HepG2 (cell line): ENCODE results near the gene TRMT112. TPM values are rescaled to one million over a fixed set of nuclear protein-coding genes. Genes with fewer than 3 reads are reported as not detected.

Source experiments
- ATAC-seq: fragments of 200-7000 bp; cut with Tn5 transposase; 3 replicates; pipeline ENCODE4 v1.9.1; 2020; ENCODE audit warnings: mild to moderate bottlenecking, moderate library complexity
- BruUV-seq: library from RNA; stranded (reverse); fragments of 400-500 nt; replicated peaks from 2 replicates; lab custom pipeline; 2021; lab: Mats Ljungman, UMichigan
- CTCF ChIA-PET: fragments of 300-600 bp; formaldehyde crosslinking; extraction: SDS; loops from one replicate; lab custom pipeline; 2021; ENCODE audit warnings: low total read pairs, inconsistent platforms, low intra/inter-chr PET ratio; lab: Yijun Ruan, JAX
- POLR2A ChIA-PET: fragments of 350-600 bp; sonication (Branson Sonifier 250); formaldehyde crosslinking; loops from one replicate; lab custom pipeline; 2020; ENCODE audit warnings: antibody characterized with exemption, inconsistent platforms; lab: Yijun Ruan, JAX
- DNase-seq: peaks from one replicate; pipeline ENCODE4 v3.0.0-alpha.2; 2015; ENCODE audit warnings: low spot score
- FAIRE-seq: peaks from 3 replicates; lab custom pipeline; 2011; peaks lifted over from hg19 to GRCh38; lab: Jason Lieb, UNC
- H2AFZ ChIP-seq: one replicate; pipeline ENCODE4 v1.6.1; 2011; ENCODE audit warnings: low read length, inconsistent platforms
- H3K27ac ChIP-seq: fragments of 300-600 bp; 3 replicates; pipeline ENCODE4 v1.8.0; 2011; ENCODE audit warnings: mixed run types, mild to moderate bottlenecking, mixed read lengths, low read length, inconsistent platforms; ENCODE audit not compliant: insufficient read depth; ENCODE audit errors: extremely low read length
- H3K27me3 ChIP-seq, 2 experiments: fragments of 200-600 bp in 1 of 2; 2 replicates in 1 of 2; 3 replicates in 1 of 2; pipeline versions ENCODE4 v1.6.0 to v1.8.0; 2011; ENCODE audit warnings: low read length in 2 of 2, mild to moderate bottlenecking in 2 of 2, moderate library complexity in 2 of 2, inconsistent platforms in 1 of 2; ENCODE audit not compliant: insufficient read depth in 2 of 2, control insufficient read depth in 1 of 2
- H3K36me3 ChIP-seq, 2 experiments: fragments of 200-600 bp in 1 of 2; replicated peaks in 1 of 2; 2 replicates in 1 of 2; 3 replicates in 1 of 2; pipeline versions ENCODE4 v1.5.1 to v1.8.0; 2011; ENCODE audit warnings: low read length in 2 of 2, inconsistent platforms in 1 of 2; ENCODE audit not compliant: insufficient read depth in 2 of 2, control insufficient read depth in 1 of 2
- H3K4me1 ChIP-seq: 2 replicates; pipeline ENCODE4 v1.5.1; 2012; ENCODE audit warnings: low read length, inconsistent platforms; ENCODE audit not compliant: insufficient read depth
- H3K4me2 ChIP-seq: 2 replicates; pipeline ENCODE4 v1.6.0; 2011; ENCODE audit warnings: low read depth, low read length, inconsistent platforms
- H3K4me3 ChIP-seq, 3 experiments: fragments of 200-600 bp in 1 of 3; sonication (generic), shearing (Covaris generic) in 1 of 3; replicated peaks in 1 of 3; 2 replicates each; pipeline ENCODE4 v1.5.1; 2011 to 2016; ENCODE audit warnings: low read length in 3 of 3, inconsistent platforms in 2 of 3, low read depth in 2 of 3, mild to moderate bottlenecking in 2 of 3, control low read depth in 1 of 3, mixed read lengths in 1 of 3; ENCODE audit not compliant: insufficient read depth in 1 of 3
- H3K79me2 ChIP-seq: one replicate; pipeline ENCODE4 v1.6.1; 2011; ENCODE audit warnings: low read length, inconsistent platforms; ENCODE audit not compliant: insufficient read depth
- H3K9ac ChIP-seq: 2 replicates; pipeline ENCODE4 v1.6.0; 2011; ENCODE audit warnings: mild to moderate bottlenecking, low read depth, low read length, inconsistent platforms; ENCODE audit not compliant: insufficient read depth
- H3K9me3 ChIP-seq: 2 replicates; pipeline ENCODE4 v1.5.1; 2012; ENCODE audit warnings: mild to moderate bottlenecking, low read length
- H4K20me1 ChIP-seq: 2 replicates; pipeline ENCODE4 v1.6.0; 2011; ENCODE audit warnings: inconsistent platforms, mild to moderate bottlenecking, low read length, moderate library complexity; ENCODE audit not compliant: insufficient read depth
- MIER2 ChIP-seq: IDR thresholded peaks from 2 replicates; pipeline ENCODE4 v1.6.1; 2016; ENCODE audit warnings: missing biosample characterization, missing genetic modification reagents
- MLLT10 ChIP-seq: sonication (generic); formaldehyde crosslinking; IDR thresholded peaks from 2 replicates; pipeline ENCODE4 v1.4.0; 2020; ENCODE audit warnings: missing genetic modification reagents
- SALL1 ChIP-seq: sonication (generic); formaldehyde crosslinking; IDR thresholded peaks from 2 replicates; pipeline ENCODE4 v1.8.0; 2022; ENCODE audit warnings: mild to moderate bottlenecking, missing genetic modification reagents
- ZNF251 ChIP-seq: sonication (generic); formaldehyde crosslinking; IDR thresholded peaks from 2 replicates; pipeline ENCODE4 v1.9.0; 2021; ENCODE audit warnings: mild to moderate bottlenecking, missing genetic modification reagents
- ZNF256 ChIP-seq: sonication (generic); formaldehyde crosslinking; conservative IDR thresholded peaks from 2 replicates; pipeline ENCODE4 v1.4.0; 2020; ENCODE audit warnings: missing genetic modification reagents
- ZNF761 ChIP-seq: sonication (generic); formaldehyde crosslinking; conservative IDR thresholded peaks from 2 replicates; pipeline ENCODE4 v1.4.0; 2020; ENCODE audit warnings: mild to moderate bottlenecking, missing genetic modification reagents
- WGBS: methylation state at CpG from one replicate; pipeline ENCODE4 v1.1.6; 2017; ENCODE audit warnings: low lambda C conversion rate; 5-methylcytosine and 5-hydroxymethylcytosine counted together
- in situ Hi-C: cut with HindIII; loops from 2 replicates; pipeline ENCODE4 v1.10.0; 2017; ENCODE audit warnings: low pct_unique_long_range_greater_than_20kb; ENCODE audit not compliant: extremely low pct_ligation_motif_present
- intact Hi-C: fragments of 100-400 bp; cut with micrococcal nuclease; formaldehyde crosslinking; loops from one replicate; pipeline ENCODE4 v1.10.0; 2022; ENCODE audit not compliant: unreplicated experiment
- polyA plus RNA-seq, 8 experiments: library from polyadenylated mRNA; depleted of rRNA in 3 of 8; stranded (reverse) in 7 of 8; unstranded in 1 of 8; fragments of >200 nt; fragmentation: Illumina TruSeq in 4 of 8; extraction: Trizol in 4 of 8; gene quantifications; 2 replicates each; pipeline versions ENCODE4 v1.2.1 to v1.2.3, GENCODE V29; 2011 to 2016; ENCODE audit warnings: low read depth in 4 of 8, missing spikeins in 1 of 8, mixed read lengths in 1 of 8; ENCODE audit not compliant: insufficient read depth in 1 of 8
- total RNA-seq, 5 experiments: library from RNA; depleted of rRNA; stranded (reverse); fragments of >200 nt; fragmentation: Illumina TruSeq; extraction: Trizol; gene quantifications; 2 replicates each; pipeline ENCODE4 v1.2.3, GENCODE V29; 2016; ENCODE audit warnings: low read depth in 1 of 5
- TF ChIP-seq, protein P1 (sequence below): IDR thresholded peaks from 2 replicates; pipeline ENCODE4 v1.6.1; 2016; ENCODE audit warnings: low read depth, missing genetic modification reagents, missing compliant biosample characterization
- TF ChIP-seq, protein P2 (sequence below): sonication (generic); formaldehyde crosslinking; IDR thresholded peaks from 2 replicates; pipeline ENCODE4 v1.4.0; 2020; ENCODE audit warnings: missing genetic modification reagents, borderline replicate concordance
- TF ChIP-seq, protein P3 (sequence below): sonication (generic); formaldehyde crosslinking; IDR thresholded peaks from 2 replicates; pipeline ENCODE4 v1.8.1; 2023; ENCODE audit warnings: mild to moderate bottlenecking, missing genetic modification reagents

Gene TRMT112
- total and polyA plus RNA-seq, 2 of the 13 experiments (the other 11 are each of a cell fraction or from before 2014, with no cell fraction given) = 186 to 409 TPM

DNA sequence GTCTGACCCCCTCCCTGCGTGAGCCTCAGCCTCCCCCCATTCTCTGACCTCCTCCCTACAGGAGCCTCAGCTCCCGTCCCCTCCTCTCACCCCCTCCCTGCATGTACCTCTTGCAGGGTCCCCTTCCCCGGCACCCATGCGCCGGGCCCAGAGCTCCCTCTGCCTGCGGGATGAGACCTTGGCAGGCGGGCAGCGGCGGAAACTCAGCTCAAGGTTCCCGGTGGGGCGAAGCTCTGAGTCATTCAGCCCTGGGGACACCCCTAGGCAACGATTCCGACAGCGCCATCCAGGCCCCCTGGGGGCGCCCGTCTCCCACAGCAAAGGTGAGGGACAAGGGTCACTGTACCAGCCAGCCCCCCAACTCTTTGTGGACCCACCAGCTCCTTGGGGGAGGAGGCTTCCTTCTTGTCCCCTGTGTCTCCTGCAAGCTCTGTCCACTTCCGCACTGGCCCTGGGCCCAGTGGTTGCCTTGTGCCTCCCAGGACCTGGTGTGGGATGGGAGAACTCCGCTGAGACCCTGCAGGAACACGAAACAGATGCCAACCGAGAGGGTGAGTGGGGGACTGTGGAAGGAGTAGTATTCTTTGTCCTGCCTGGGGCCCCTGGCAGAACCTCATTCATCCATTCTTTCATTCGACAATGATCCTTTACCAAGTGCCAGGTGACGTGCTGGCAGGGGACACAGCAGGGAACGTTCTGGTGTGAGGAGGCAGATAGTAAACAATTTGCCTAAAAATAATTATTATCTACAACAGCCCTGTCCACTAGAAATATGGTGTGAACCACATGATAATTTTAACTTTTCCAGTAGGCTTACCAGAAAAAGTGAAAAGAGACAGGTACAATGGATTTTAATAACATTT lies 38.0 kb upstream of the TRMT112 start (continued):
- TF ChIP-seq, protein P1, sequence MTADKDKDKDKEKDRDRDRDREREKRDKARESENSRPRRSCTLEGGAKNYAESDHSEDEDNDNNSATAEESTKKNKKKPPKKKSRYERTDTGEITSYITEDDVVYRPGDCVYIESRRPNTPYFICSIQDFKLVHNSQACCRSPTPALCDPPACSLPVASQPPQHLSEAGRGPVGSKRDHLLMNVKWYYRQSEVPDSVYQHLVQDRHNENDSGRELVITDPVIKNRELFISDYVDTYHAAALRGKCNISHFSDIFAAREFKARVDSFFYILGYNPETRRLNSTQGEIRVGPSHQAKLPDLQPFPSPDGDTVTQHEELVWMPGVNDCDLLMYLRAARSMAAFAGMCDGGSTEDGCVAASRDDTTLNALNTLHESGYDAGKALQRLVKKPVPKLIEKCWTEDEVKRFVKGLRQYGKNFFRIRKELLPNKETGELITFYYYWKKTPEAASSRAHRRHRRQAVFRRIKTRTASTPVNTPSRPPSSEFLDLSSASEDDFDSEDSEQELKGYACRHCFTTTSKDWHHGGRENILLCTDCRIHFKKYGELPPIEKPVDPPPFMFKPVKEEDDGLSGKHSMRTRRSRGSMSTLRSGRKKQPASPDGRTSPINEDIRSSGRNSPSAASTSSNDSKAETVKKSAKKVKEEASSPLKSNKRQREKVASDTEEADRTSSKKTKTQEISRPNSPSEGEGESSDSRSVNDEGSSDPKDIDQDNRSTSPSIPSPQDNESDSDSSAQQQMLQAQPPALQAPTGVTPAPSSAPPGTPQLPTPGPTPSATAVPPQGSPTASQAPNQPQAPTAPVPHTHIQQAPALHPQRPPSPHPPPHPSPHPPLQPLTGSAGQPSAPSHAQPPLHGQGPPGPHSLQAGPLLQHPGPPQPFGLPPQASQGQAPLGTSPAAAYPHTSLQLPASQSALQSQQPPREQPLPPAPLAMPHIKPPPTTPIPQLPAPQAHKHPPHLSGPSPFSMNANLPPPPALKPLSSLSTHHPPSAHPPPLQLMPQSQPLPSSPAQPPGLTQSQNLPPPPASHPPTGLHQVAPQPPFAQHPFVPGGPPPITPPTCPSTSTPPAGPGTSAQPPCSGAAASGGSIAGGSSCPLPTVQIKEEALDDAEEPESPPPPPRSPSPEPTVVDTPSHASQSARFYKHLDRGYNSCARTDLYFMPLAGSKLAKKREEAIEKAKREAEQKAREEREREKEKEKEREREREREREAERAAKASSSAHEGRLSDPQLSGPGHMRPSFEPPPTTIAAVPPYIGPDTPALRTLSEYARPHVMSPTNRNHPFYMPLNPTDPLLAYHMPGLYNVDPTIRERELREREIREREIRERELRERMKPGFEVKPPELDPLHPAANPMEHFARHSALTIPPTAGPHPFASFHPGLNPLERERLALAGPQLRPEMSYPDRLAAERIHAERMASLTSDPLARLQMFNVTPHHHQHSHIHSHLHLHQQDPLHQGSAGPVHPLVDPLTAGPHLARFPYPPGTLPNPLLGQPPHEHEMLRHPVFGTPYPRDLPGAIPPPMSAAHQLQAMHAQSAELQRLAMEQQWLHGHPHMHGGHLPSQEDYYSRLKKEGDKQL (CRISPR knock-in tag) = no peak

DNA sequence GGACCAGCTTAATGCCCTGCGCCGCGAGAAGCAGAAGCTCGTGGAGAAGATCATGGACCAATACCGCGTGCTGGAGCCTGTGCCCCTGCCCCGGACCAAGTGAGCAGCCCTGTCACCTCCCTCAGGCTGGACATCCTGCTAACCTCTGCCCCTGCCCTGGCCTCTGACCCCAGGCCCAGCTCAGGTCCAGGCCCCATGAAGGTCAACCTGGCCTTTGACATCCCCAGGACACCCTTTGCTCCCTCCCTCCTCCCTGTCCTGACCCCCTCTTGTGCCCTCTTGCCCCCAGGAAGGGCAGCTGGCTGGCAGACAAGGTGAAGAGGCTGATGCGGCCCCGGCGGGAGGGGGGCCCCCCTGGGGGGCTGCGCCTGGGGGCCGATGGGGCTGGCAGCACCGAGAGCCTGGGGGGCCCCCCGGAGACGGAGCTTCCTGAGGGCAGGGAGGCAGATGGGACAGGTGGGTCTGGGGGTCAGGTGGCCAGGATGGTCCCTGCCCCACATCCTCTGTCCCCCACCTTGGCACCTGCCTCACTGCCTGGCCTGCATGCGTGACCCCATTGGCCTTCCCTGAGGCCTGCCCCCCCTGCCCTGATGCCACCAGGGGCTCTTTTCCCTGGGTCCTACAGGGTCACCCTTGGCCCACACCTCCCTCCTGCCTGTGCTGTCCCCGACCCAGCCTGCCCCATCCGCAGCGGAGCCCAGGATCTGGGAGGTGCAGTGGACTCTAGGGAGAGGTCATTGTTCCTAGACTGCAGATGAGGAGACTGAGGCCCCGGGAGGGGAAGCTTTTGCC lies 36.6 kb upstream of the TRMT112 start:
- Histone ChIP-seq H3K9me3 (no peaks in the 10 kb centered on the region), H3K4me2 (peak overlapping the region; percentile 29; the same call in 1 of the 2 replicates), H3K4me3 (peak overlapping the region in 1 of 3 experiments; percentile 19; a peak in 1 of 6 replicates), H3K4me1 (peaks cover 49% of the 10 kb centered on the region), H3K27me3 (peaks cover 2 to 26% of the 10 kb centered on the region in 2 experiments; a peak in 3 of 5 replicates), H3K79me2 (no peaks in the 10 kb centered on the region), H3K9ac (no peak overlapping the region), H3K36me3 (no peaks in the 10 kb centered on the region), H2AFZ (no peak overlapping the region), H3K27ac (no peak overlapping the region), H4K20me1 (no peaks in the 10 kb centered on the region)
- FAIRE-seq (no peak), ATAC-seq (no peak), DNase-seq (no peak)
- CTCF ChIA-PET = no interaction called here
- POLR2A ChIA-PET = interaction anchor here (1.2 to 6.5 kb wide), 4 partner anchors 10 to 49 kb away, joined by 3 to 61 read pairs (median 10); partner anchors contain the start of genes ESRRA, PRDX5 and TRMT112
- intact Hi-C loops = no loop called here
- WGBS = 0% methylated on average over 7 of the region's 20 CpGs
- in situ Hi-C loops = no loop called here
- BruUV-seq = no TSS peak
- TF ChIP-seq MLLT10 (no peak), ZNF256 (CRISPR knock-in tag) (no peak), ZNF251 (CRISPR knock-in tag) (no peak), ZNF761 (CRISPR knock-in tag) (no peak), MIER2 (CRISPR knock-in tag) (no peak), SALL1 (CRISPR knock-in tag) (peak; percentile 16; the same call in 1 of the 2 replicates)
- TF ChIP-seq, protein P2, sequence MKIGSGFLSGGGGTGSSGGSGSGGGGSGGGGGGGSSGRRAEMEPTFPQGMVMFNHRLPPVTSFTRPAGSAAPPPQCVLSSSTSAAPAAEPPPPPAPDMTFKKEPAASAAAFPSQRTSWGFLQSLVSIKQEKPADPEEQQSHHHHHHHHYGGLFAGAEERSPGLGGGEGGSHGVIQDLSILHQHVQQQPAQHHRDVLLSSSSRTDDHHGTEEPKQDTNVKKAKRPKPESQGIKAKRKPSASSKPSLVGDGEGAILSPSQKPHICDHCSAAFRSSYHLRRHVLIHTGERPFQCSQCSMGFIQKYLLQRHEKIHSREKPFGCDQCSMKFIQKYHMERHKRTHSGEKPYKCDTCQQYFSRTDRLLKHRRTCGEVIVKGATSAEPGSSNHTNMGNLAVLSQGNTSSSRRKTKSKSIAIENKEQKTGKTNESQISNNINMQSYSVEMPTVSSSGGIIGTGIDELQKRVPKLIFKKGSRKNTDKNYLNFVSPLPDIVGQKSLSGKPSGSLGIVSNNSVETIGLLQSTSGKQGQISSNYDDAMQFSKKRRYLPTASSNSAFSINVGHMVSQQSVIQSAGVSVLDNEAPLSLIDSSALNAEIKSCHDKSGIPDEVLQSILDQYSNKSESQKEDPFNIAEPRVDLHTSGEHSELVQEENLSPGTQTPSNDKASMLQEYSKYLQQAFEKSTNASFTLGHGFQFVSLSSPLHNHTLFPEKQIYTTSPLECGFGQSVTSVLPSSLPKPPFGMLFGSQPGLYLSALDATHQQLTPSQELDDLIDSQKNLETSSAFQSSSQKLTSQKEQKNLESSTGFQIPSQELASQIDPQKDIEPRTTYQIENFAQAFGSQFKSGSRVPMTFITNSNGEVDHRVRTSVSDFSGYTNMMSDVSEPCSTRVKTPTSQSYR (CRISPR knock-in tag) = no peak
- TF ChIP-seq, protein P3, sequence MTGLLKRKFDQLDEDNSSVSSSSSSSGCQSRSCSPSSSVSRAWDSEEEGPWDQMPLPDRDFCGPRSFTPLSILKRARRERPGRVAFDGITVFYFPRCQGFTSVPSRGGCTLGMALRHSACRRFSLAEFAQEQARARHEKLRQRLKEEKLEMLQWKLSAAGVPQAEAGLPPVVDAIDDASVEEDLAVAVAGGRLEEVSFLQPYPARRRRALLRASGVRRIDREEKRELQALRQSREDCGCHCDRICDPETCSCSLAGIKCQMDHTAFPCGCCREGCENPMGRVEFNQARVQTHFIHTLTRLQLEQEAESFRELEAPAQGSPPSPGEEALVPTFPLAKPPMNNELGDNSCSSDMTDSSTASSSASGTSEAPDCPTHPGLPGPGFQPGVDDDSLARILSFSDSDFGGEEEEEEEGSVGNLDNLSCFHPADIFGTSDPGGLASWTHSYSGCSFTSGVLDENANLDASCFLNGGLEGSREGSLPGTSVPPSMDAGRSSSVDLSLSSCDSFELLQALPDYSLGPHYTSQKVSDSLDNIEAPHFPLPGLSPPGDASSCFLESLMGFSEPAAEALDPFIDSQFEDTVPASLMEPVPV (CRISPR knock-in tag) = no peak
